Measurements from ENCODE around the gene RRAGD. TPM values are rescaled to one million over a fixed set of nuclear protein-coding genes. Genes with fewer than 3 reads are reported as not detected.
A peak's percentile ranks its signal among the peaks of the same experiment; 100 is the strongest.

RRAGD gene
- total RNA-seq, 6 donors from 2014 or later: 17.5 to 62.7 (median 29.7) TPM

DNA sequence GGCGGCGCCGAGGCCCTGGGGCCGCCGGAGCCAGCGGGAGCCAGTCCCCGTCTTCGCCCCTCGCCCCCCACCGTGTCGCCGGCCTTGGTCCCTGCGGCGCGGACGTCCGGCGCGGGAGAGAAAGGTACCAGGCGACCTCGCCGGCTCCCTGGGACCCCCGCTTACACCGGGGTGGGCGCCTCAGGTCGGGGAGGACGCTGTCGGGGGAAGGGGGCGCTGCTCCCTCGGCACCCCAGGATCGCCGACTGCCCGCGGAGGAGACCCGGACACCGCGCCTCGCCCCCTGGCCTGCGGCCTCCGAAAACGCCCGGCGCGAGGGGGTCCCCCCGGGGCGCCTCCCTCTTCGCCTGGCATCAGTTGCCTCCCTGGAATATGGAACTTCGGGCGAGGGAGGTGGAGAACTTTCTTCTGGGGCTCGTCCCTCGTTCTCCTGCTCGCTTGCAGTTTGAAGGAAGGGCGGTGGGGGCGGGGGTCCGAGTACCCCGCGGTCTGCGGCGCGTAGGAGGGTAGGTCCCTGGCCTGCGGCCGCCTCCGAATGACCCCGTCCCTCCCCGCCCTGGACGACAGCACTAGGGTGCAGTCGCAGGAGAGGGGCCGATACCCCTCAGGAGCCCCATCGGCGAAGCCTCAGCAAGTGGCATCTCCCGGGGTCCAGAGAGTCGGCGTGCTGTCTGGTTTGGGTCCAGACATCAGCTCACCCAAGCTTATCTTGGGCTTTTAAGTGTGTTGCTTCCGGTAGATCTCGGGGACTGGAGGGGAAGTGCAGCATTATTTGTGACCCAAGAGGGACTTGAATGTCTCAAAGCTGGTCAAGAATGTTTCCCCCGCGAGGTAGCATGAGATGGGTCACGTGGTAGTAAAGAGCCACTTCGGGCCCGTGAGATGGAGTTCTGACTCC, 21.4 kb upstream of the RRAGD start:
- Histone ChIP-seq H3K27ac (peak overlapping the region; percentile 1 to 82 (median 72)), H3K4me3 (peak overlapping the region; percentile 38 to 96 (median 78)), H3K9me3 (no peaks in the 10 kb centered on the region), H3K27me3 (no peaks in the 10 kb centered on the region), H3K36me3 (no peaks in the 10 kb centered on the region), H3K4me1 (peaks cover 3 to 22% (median 9%) of the 10 kb centered on the region in 4 donors)
- 7 to 22% methylated on average over 5 to 44 of the region's 80 CpGs for WGBS, 2 donors
- DNase-seq: peak; percentile 75 to 85
- peak; percentile 38 to 59 for ATAC-seq (ENCODE audit: low FRiP score in 2 of 2)
- TF ChIP-seq POLR2AphosphoS5 (IDR thresholded peaks at IDR 0.05) (no peak), EP300 (IDR thresholded peaks at IDR 0.05) (no peak), POLR2A (IDR thresholded peaks at IDR 0.05) (peak in 1 of 4 donors; percentile 14)

- H3K9me3 ChIP-seq: no peaks in the 10 kb centered on the region
- WGBS, 2 donors: 0 to 2% methylated on average over 7 to 25 of the region's 38 CpGs
- H3K27ac ChIP-seq: peak within 1 kb of the TSS; percentile 1 to 82 (median 72)
- DNase-seq (peak; percentile 88 to 98), ATAC-seq (ENCODE audit: low FRiP score in 2 of 2) (peak; percentile 95 to 99)
- TF ChIP-seq EP300 (IDR thresholded peaks at IDR 0.05): no peak
- TF ChIP-seq POLR2AphosphoS5 (IDR thresholded peaks at IDR 0.05): no peak
- TF ChIP-seq POLR2A (IDR thresholded peaks at IDR 0.05): peak in 2 of 4 donors; percentile 24 to 36
- peak; percentile 97 to 99 (median 99) for TF ChIP-seq CTCF (IDR thresholded peaks at IDR 0.05)
- H3K27me3 ChIP-seq: no peaks in the 10 kb centered on the region
- H3K4me1 ChIP-seq: peaks cover 3 to 22% (median 9%) of the 10 kb centered on the region in 4 donors
- peak within 1 kb of the TSS; percentile 38 to 96 (median 78) for H3K4me3 ChIP-seq
- no peaks in the 10 kb centered on the region for H3K36me3 ChIP-seq
Observed at GRCh38 chr6:89432875-89433251, 20.8 kb upstream of the RRAGD start, which contains the start of gene ANKRD6. ANKRD6 (plus strand) TSS chr6:89433152; CDS start chr6:89566977, 133,825 bp downstream.

DNA sequence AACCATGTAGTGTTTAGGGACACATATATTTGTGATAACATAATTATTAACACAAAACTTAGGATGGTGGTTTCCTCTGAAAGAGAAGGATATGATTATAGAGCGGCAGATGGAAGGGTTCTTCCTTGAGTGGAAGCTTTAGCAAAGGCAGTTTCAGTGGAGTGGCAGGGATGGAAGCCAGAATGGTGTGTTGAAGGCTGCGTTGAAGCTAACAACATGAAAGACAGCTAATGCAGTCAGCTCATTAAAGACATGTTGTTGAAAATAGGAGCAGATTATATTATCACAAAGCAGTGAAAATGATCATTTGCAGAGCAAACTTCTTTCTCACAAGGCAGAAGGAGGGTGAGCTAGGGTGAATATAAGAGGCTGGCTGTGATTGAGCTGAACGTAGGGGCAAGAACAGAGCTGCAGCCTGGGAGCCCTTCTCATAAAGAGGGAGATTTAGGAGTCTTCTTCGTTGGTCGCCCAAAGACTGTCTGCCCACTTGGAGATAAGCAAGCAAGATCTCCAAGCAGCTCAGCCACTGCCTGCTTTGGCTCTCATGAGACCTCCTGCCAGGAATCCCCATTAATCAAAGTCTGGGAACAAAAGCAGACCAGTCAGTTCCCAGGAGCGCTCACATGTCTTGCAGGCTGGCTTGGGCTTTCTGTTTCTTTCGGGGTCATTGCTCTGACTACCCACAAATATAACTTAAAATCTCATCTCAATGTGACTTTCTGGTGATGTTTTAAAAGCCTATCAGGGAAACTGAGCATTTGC, 18.3 kb upstream of the RRAGD start:
- ATAC-seq (ENCODE audit: low FRiP score in 2 of 2): no peak
- Histone ChIP-seq H3K27me3 (no peaks in the 10 kb centered on the region), H3K36me3 (no peaks in the 10 kb centered on the region), H3K4me1 (peaks cover 3 to 16% (median 9%) of the 10 kb centered on the region in 4 donors), H3K4me3 (no peak overlapping the region), H3K9me3 (no peaks in the 10 kb centered on the region), H3K27ac (no peak overlapping the region)
- no peak for DNase-seq
- 60 to 64% methylated on average over 5 to 7 of the region's 7 CpGs for WGBS, 2 donors
- no peak for TF ChIP-seq CTCF (IDR thresholded peaks at IDR 0.05)
- TF ChIP-seq POLR2A (IDR thresholded peaks at IDR 0.05): no peak
- TF ChIP-seq EP300 (IDR thresholded peaks at IDR 0.05): no peak
- no peak for TF ChIP-seq POLR2AphosphoS5 (IDR thresholded peaks at IDR 0.05)

GRCh38 chr6:89416796-89417195, 4.7 kb upstream of the RRAGD start:
- H3K27ac ChIP-seq: no peak overlapping the region
- DNase-seq: no peak
- WGBS, 2 donors: 91 to 93% methylated on average over 1 of the region's 1 CpG
- TF ChIP-seq CTCF (IDR thresholded peaks at IDR 0.05) (no peak), POLR2A (IDR thresholded peaks at IDR 0.05) (no peak), EP300 (IDR thresholded peaks at IDR 0.05) (no peak)
- H3K27me3 ChIP-seq: no peaks in the 10 kb centered on the region
- no peak overlapping the region for H3K4me3 ChIP-seq
- H3K36me3 ChIP-seq: no peaks in the 10 kb centered on the region
- H3K9me3 ChIP-seq: no peaks in the 10 kb centered on the region
- no peak for ATAC-seq (ENCODE audit: low FRiP score in 2 of 2)
- peaks cover 7 to 10% (median 9%) of the 10 kb centered on the region in 4 donors for H3K4me1 ChIP-seq

DNA sequence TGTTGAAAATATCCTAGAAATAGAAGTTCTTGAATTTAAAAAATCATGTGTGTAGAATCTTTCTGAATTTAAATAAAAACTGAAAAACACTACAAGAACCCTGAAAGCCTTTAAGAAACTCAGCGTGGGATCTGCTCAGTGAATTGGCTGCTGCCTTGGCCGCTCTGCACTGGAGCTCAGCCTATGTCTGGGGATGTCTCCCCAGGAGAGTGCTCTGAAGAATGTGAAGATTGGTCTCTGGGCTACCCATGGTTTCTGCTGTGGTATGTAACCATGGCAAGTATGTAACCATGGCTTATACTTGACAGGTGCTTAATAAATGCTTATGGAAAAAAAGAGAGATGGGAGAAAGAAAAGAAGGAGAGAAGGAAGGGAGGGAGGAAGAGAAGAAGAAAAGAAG, 3.1 kb upstream of the RRAGD start:
- Histone ChIP-seq H3K4me1 (peaks cover 11 to 20% (median 17%) of the 10 kb centered on the region in 4 donors), H3K4me3 (no peak overlapping the region), H3K27ac (no peak overlapping the region), H3K36me3 (no peaks in the 10 kb centered on the region), H3K27me3 (no peaks in the 10 kb centered on the region), H3K9me3 (no peaks in the 10 kb centered on the region)
- TF ChIP-seq EP300 (IDR thresholded peaks at IDR 0.05): no peak
- TF ChIP-seq POLR2AphosphoS5 (IDR thresholded peaks at IDR 0.05): no peak
- no peak for TF ChIP-seq CTCF (IDR thresholded peaks at IDR 0.05)
- TF ChIP-seq POLR2A (IDR thresholded peaks at IDR 0.05): no peak
- ATAC-seq (ENCODE audit: low FRiP score in 2 of 2) (no peak), DNase-seq (no peak)
- WGBS, 2 donors: 86 to 93% methylated on average over 2 of the region's 2 CpGs
